ENCODE results near the gene PCSK5.
"Not testable (repeated sequence)": the region's sequence is repeated elsewhere in the genome, so short reads cannot be mapped to it uniquely, and the experiment has no call there.

Gene PCSK5

DNA sequence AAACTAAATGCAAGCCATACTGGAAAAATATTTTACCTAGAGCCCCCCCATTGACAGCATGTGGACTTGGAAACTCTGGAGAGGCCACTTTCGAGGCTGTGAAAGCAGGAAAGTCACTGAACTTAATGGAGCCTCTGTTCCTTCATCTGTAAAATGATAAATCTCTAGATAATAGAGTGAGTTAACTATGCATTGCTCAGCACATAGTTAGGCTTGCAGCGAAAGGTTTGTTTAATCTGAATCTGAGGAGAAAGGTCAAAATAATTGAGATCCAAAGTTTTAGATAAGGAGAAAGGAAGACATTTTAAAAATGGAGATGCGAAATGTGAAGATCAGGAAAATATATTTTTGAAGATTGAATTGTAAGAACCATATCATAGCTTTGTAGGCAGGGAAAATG is 4.6 kb downstream of the PCSK5 start:
- no peak for TF ChIP-seq SUZ12 (IDR thresholded peaks at IDR 0.05; ENCODE audit: extremely low read depth, insufficient read depth, insufficient read length)
- TF ChIP-seq YY1 (IDR thresholded peaks at IDR 0.05; ENCODE audit: insufficient read depth, insufficient read length) = no peak
- no peak for TF ChIP-seq ZNF274 (IDR thresholded peaks at IDR 0.05; ENCODE audit: low read depth, low read length)
- Histone ChIP-seq H3K36me3 (ENCODE audit: insufficient read depth, insufficient read length, low read length) (no peaks in the 10 kb centered on the region), H3K9me3 (ENCODE audit: insufficient read depth, low read length) (no peaks in the 10 kb centered on the region), H3K4me1 (ENCODE audit: insufficient read depth, insufficient read length) (no peaks in the 10 kb centered on the region), H3K9ac (ENCODE audit: insufficient read length, low read depth) (no peak overlapping the region), H3K27me3 (ENCODE audit: insufficient read depth, insufficient read length) (peaks cover 37% of the 10 kb centered on the region), H3K4me3 (ENCODE audit: insufficient read length, low read depth) (no peak overlapping the region)
- DNase-seq (ENCODE audit: low read depth, low spot score) = no peak

GRCh38 chr9:75896193-75896592 is 5.7 kb downstream of the PCSK5 start:
- no peak overlapping the region for H3K4me3 ChIP-seq (ENCODE audit: insufficient read length, low read depth)

DNA sequence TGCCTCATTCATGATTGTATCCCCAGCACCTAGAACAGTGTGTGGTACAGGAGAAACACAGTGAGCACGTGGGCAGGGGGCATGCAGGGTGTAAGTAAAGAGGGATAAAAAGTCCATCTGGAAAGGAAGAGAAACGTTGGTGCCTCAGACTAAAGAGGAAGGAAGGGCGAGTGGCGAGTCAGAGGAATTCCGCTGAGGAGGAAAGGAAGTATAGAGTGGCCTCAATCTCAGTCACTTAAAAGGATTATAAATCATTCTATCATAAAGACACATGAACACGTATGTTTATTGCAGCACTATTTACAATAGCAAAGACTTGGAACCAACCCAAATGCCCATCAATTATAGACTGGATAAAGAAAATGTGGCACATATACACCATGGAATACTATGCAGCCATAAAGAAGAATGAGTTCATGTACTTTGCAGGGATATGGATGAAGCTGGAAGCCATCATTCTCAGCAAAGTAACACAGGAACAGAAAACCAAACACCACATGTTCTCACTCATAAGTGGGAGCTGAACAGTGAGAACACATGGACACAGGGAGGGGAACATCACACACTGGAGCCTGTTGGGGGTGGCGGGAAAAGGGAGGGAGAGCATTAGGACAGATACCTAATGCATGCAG is 10.5 kb downstream of the PCSK5 start:
- H3K36me3 ChIP-seq (ENCODE audit: insufficient read depth, insufficient read length, low read length); H3K4me3 ChIP-seq (ENCODE audit: insufficient read length, low read depth); DNase-seq (ENCODE audit: low read depth, low spot score); H3K4me1 ChIP-seq (ENCODE audit: insufficient read depth, insufficient read length); H3K27me3 ChIP-seq (ENCODE audit: insufficient read depth, insufficient read length); H3K9ac ChIP-seq (ENCODE audit: insufficient read length, low read depth); H3K9me3 ChIP-seq (ENCODE audit: insufficient read depth, low read length): not testable (repeated sequence)

More at GRCh38 chr9:75896193-75896592, 5.7 kb downstream of the PCSK5 start:
- Histone ChIP-seq H3K9ac (ENCODE audit: insufficient read length, low read depth) (no peak overlapping the region), H3K4me1 (ENCODE audit: insufficient read depth, insufficient read length) (no peaks in the 10 kb centered on the region), H3K9me3 (ENCODE audit: insufficient read depth, low read length) (no peaks in the 10 kb centered on the region), H3K36me3 (ENCODE audit: insufficient read depth, insufficient read length, low read length) (no peaks in the 10 kb centered on the region), H3K27me3 (ENCODE audit: insufficient read depth, insufficient read length) (peaks cover 30% of the 10 kb centered on the region)
- no peak for TF ChIP-seq YY1 (IDR thresholded peaks at IDR 0.05; ENCODE audit: insufficient read depth, insufficient read length)
- no peak for TF ChIP-seq SUZ12 (IDR thresholded peaks at IDR 0.05; ENCODE audit: extremely low read depth, insufficient read depth, insufficient read length)
- no peak for TF ChIP-seq ZNF274 (IDR thresholded peaks at IDR 0.05; ENCODE audit: low read depth, low read length)
- no peak for DNase-seq (ENCODE audit: low read depth, low spot score)

DNA sequence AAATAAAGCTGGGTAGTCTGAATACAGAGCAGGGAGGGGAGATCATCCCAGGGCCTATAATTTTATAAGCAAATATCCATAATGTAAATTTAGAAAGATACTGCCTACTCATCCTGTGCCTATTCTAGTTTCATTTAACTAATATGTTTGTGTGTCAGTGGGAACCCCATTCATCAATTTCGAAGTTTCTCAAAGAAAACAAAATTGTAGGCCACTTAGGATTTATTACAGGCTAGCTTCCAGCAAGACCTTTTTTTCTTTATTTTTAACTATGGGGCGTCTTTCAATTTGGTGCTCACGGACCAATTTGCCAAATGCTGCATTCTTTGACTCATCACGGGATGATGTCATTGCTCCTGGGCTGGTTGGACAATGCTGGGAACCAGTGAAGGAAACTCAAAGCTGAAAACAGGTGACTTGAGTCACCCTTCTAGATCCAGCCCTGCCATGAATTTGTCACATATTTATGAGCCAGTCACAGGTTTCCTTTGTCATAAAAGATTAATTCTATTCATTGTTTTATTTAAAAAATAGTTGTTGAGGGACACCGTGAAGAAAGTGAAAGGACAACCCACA is 13.4 kb downstream of the PCSK5 start:
- Histone ChIP-seq H3K9me3 (ENCODE audit: insufficient read depth, low read length) (no peaks in the 10 kb centered on the region), H3K9ac (ENCODE audit: insufficient read length, low read depth) (no peak overlapping the region), H3K36me3 (ENCODE audit: insufficient read depth, insufficient read length, low read length) (no peaks in the 10 kb centered on the region), H3K27me3 (ENCODE audit: insufficient read depth, insufficient read length) (no peaks in the 10 kb centered on the region), H3K4me3 (ENCODE audit: insufficient read length, low read depth) (no peak overlapping the region), H3K4me1 (ENCODE audit: insufficient read depth, insufficient read length) (no peaks in the 10 kb centered on the region)
- TF ChIP-seq YY1 (IDR thresholded peaks at IDR 0.05; ENCODE audit: insufficient read depth, insufficient read length) (no peak), ZNF274 (IDR thresholded peaks at IDR 0.05; ENCODE audit: low read depth, low read length) (no peak), SUZ12 (IDR thresholded peaks at IDR 0.05; ENCODE audit: extremely low read depth, insufficient read depth, insufficient read length) (no peak)
- DNase-seq (ENCODE audit: low read depth, low spot score) = no peak

- no peak overlapping the region for H3K4me3 ChIP-seq (ENCODE audit: insufficient read length, low read depth)
- no peak overlapping the region for H3K9ac ChIP-seq (ENCODE audit: insufficient read length, low read depth)
- DNase-seq (ENCODE audit: low read depth, low spot score) = no peak
- no peaks in the 10 kb centered on the region for H3K36me3 ChIP-seq (ENCODE audit: insufficient read depth, insufficient read length, low read length)
- no peaks in the 10 kb centered on the region for H3K9me3 ChIP-seq (ENCODE audit: insufficient read depth, low read length)
- H3K27me3 ChIP-seq (ENCODE audit: insufficient read depth, insufficient read length) = no peaks in the 10 kb centered on the region
- no peak for TF ChIP-seq ZNF274 (IDR thresholded peaks at IDR 0.05; ENCODE audit: low read depth, low read length)
- TF ChIP-seq SUZ12 (IDR thresholded peaks at IDR 0.05; ENCODE audit: extremely low read depth, insufficient read depth, insufficient read length) = no peak
- no peak for TF ChIP-seq YY1 (IDR thresholded peaks at IDR 0.05; ENCODE audit: insufficient read depth, insufficient read length)
- H3K4me1 ChIP-seq (ENCODE audit: insufficient read depth, insufficient read length) = no peaks in the 10 kb centered on the region
Measured at GRCh38 chr9:75904364-75904763, 13.9 kb downstream of the PCSK5 start.

DNA sequence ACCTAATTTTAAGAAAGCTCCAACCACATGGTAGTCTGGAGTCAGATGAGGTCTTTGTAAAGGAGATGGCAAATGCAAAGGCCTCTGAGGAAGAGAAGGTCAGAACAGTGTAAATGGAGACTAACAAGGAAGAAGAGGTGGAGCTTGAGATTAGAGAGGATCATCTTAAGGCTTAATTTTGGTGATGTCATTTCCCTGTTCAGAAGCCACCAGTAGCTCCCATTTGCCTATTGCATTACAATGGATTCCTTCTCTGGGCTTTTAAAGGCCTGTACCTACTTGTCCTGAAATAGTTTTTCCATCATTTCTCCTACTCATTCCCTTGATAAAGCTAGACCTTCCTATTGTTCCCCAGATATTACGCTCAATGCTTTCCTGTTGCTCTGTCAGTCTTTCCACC is 16.1 kb downstream of the PCSK5 start:
- Histone ChIP-seq H3K9me3 (ENCODE audit: insufficient read depth, low read length) (no peaks in the 10 kb centered on the region), H3K4me1 (ENCODE audit: insufficient read depth, insufficient read length) (no peaks in the 10 kb centered on the region), H3K27me3 (ENCODE audit: insufficient read depth, insufficient read length) (no peaks in the 10 kb centered on the region), H3K36me3 (ENCODE audit: insufficient read depth, insufficient read length, low read length) (no peaks in the 10 kb centered on the region), H3K9ac (ENCODE audit: insufficient read length, low read depth) (no peak overlapping the region), H3K4me3 (ENCODE audit: insufficient read length, low read depth) (no peak overlapping the region)
- DNase-seq (ENCODE audit: low read depth, low spot score) = no peak
- TF ChIP-seq ZNF274 (IDR thresholded peaks at IDR 0.05; ENCODE audit: low read depth, low read length) = no peak
- no peak for TF ChIP-seq YY1 (IDR thresholded peaks at IDR 0.05; ENCODE audit: insufficient read depth, insufficient read length)
- no peak for TF ChIP-seq SUZ12 (IDR thresholded peaks at IDR 0.05; ENCODE audit: extremely low read depth, insufficient read depth, insufficient read length)

- Histone ChIP-seq H3K9ac (ENCODE audit: insufficient read length, low read depth) (no peak overlapping the region), H3K36me3 (ENCODE audit: insufficient read depth, insufficient read length, low read length) (no peaks in the 10 kb centered on the region), H3K4me1 (ENCODE audit: insufficient read depth, insufficient read length) (no peaks in the 10 kb centered on the region), H3K9me3 (ENCODE audit: insufficient read depth, low read length) (no peaks in the 10 kb centered on the region), H3K4me3 (ENCODE audit: insufficient read length, low read depth) (no peak overlapping the region), H3K27me3 (ENCODE audit: insufficient read depth, insufficient read length) (no peaks in the 10 kb centered on the region)
- no peak for TF ChIP-seq YY1 (IDR thresholded peaks at IDR 0.05; ENCODE audit: insufficient read depth, insufficient read length)
- no peak for TF ChIP-seq ZNF274 (IDR thresholded peaks at IDR 0.05; ENCODE audit: low read depth, low read length)
- TF ChIP-seq SUZ12 (IDR thresholded peaks at IDR 0.05; ENCODE audit: extremely low read depth, insufficient read depth, insufficient read length) = no peak
- no peak for DNase-seq (ENCODE audit: low read depth, low spot score)
Measured at GRCh38 chr9:75907329-75907728, 16.9 kb downstream of the PCSK5 start.
